D721Med (cell line): Measurements from ENCODE around the gene FRRS1L.

Experiments
- DNase-seq: peaks from one replicate; pipeline ENCODE4 v3.0.0; 2011; ENCODE audit warnings: low spot score; ENCODE audit not compliant: insufficient read length
- FAIRE-seq: peaks from 2 replicates; lab custom pipeline; 2011; peaks lifted over from hg19 to GRCh38; lab: Jason Lieb, UNC
- CTCF ChIP-seq: IDR thresholded peaks from 2 replicates; pipeline ENCODE4 v1.5.1; 2012; ENCODE audit warnings: mild to moderate bottlenecking, control low read depth; ENCODE audit not compliant: insufficient read depth; ENCODE audit errors: missing control alignments

FRRS1L gene

GRCh38 chr9:109190151-109190550 lies 23.1 kb upstream of the FRRS1L start:
- no peak for DNase-seq
- TF ChIP-seq CTCF, result no peak
- no peak for FAIRE-seq

- TF ChIP-seq CTCF, result no peak
- no peak for FAIRE-seq
- DNase-seq, result no peak
Measured at GRCh38 chr9:109186857-109187520, 19.9 kb upstream of the FRRS1L start.

GRCh38 chr9:109182940-109183798 lies 16.1 kb upstream of the FRRS1L start:
- FAIRE-seq, result no peak
- DNase-seq, result no peak
- TF ChIP-seq CTCF, result peak; percentile 41

GRCh38 chr9:109182550-109182939 lies 15.5 kb upstream of the FRRS1L start:
- TF ChIP-seq CTCF, result no peak
- DNase-seq, result no peak
- no peak for FAIRE-seq

- FAIRE-seq (no peak), DNase-seq (no peak)
- TF ChIP-seq CTCF, result no peak
Measured at GRCh38 chr9:109181284-109181683, 14.2 kb upstream of the FRRS1L start.

- DNase-seq, result no peak
- no peak for TF ChIP-seq CTCF
- FAIRE-seq, result no peak
Measured at GRCh38 chr9:109179801-109180523, 12.9 kb upstream of the FRRS1L start.
